Right kidney (tissue), 9 donors: ENCODE measurements around the gene OR4C12.
"Not testable (repeated sequence)": the region's sequence is repeated elsewhere in the genome, so short reads cannot be mapped to it uniquely, and the experiment has no call there.

Source experiments
- DNase-seq: peaks from one replicate; pipeline ENCODE4 v3.0.0-alpha.2; 2016
- long read RNA-seq, 8 donors: transcript quantifications; one replicate each; lab custom pipeline, GENCODE V29; 2026

Gene OR4C12
- long read RNA-seq, donor 1 = 0 reads
- long read RNA-seq, donor 2 = 0 reads
- long read RNA-seq, donor 3 = 0 reads
- long read RNA-seq, donor 4 = 0 reads
- long read RNA-seq, donor 5 = 0 reads
- long read RNA-seq, donor 6 = 0 reads
- long read RNA-seq, donor 7 = 0 reads
- long read RNA-seq, donor 8 = 0 reads

GRCh38 chr11:49982435-49982834 is at the start of gene OR4C12:
TSS of gene OR4C12 (minus strand) at chr11:49982535. CDS start at chr11:49982501, 34 bp downstream.
- not testable (repeated sequence) for DNase-seq

GRCh38 chr11:50030193-50030592 is 47.9 kb upstream of the OR4C12 start:
- DNase-seq = no peak

- DNase-seq = no peak
Measured at GRCh38 chr11:49995565-49995964, 13.2 kb upstream of the OR4C12 start.

GRCh38 chr11:49973439-49973838 is 8.9 kb downstream of the OR4C12 start:
- DNase-seq = not testable (repeated sequence)

GRCh38 chr11:49952091-49952490 is 30.2 kb downstream of the OR4C12 start, which contains the start of gene OR4C13:
TSS of gene OR4C13 (plus strand) at chr11:49952391. CDS start at chr11:49952423, 32 bp downstream.
- no peak for DNase-seq

GRCh38 chr11:49948701-49949100 is 33.6 kb downstream of the OR4C12 start:
- not testable (repeated sequence) for DNase-seq
